A549 (cell line): ENCODE measurements around the gene HOXB9. TPM values are rescaled to one million over a fixed set of nuclear protein-coding genes. Genes with fewer than 3 reads are reported as not detected.

ENCODE experiments used
- ATAC-seq, 2 experiments: fragments of 200-7000 bp in 1 of 2; fragments of >200 bp in 1 of 2; cut with Nextera tagmentation in 1 of 2; cut with Tn5 transposase in 1 of 2; 3 replicates each; pipeline versions ENCODE4 v1.8.0 to v1.9.1; 2018 to 2020; ENCODE audit warnings: mild to moderate bottlenecking in 1 of 2, moderate library complexity in 1 of 2
- CTCF ChIA-PET: fragments of 300-600 bp; sonication (Branson Sonifier 250); formaldehyde crosslinking; extraction: SDS; loops from one replicate; lab custom pipeline; 2021; ENCODE audit warnings: antibody characterized with exemption, inconsistent platforms; lab: Yijun Ruan, JAX
- POLR2A ChIA-PET: fragments of 350-600 bp; formaldehyde crosslinking; extraction: SDS; loops from one replicate; lab custom pipeline; 2021; ENCODE audit warnings: antibody characterized with exemption, inconsistent platforms; lab: Yijun Ruan, JAX
- DNase-seq, 2 experiments: peaks; one replicate each; pipeline versions ENCODE4 v3.0.0 to v3.0.0-alpha.2; 2011 to 2016; ENCODE audit warnings: low read depth in 1 of 2, low spot score in 1 of 2
- FAIRE-seq: peaks from 2 replicates; lab custom pipeline; 2011; peaks lifted over from hg19 to GRCh38; lab: Jason Lieb, UNC
- H3K27ac ChIP-seq, 2 experiments: fragments of >200 bp; sonication (Bioruptor Twin); formaldehyde crosslinking; 3 replicates each; pipeline ENCODE4 v1.5.1; 2016 to 2017
- H3K4me1 ChIP-seq: fragments of >200 bp; sonication (Bioruptor Twin); formaldehyde crosslinking; 3 replicates; pipeline ENCODE4 v1.6.1; 2016
- H3K4me2 ChIP-seq: fragments of >200 bp; sonication (Bioruptor Twin); formaldehyde crosslinking; 3 replicates; pipeline ENCODE4 v1.6.1; 2016
- H3K4me3 ChIP-seq: fragments of >200 bp; sonication (Bioruptor Twin); formaldehyde crosslinking; 3 replicates; pipeline ENCODE4 v1.5.1; 2016
- H3K9me3 ChIP-seq: fragments of >200 bp; sonication (Bioruptor Twin); formaldehyde crosslinking; 3 replicates; pipeline ENCODE4 v1.6.1; 2016
- ATOH8 ChIP-seq: fragments of 250-450 bp; sonication (Bioruptor Pico); IDR thresholded peaks from 2 replicates; pipeline ENCODE4 v1.5.0; 2020; ENCODE audit warnings: low read depth, mild to moderate bottlenecking, moderate library complexity
- BCL3 ChIP-seq: fragments of >200 bp; sonication (Bioruptor Twin); formaldehyde crosslinking; IDR thresholded peaks from 3 replicates; pipeline ENCODE4 v1.6.1; 2016
- CEBPB ChIP-seq, 2 experiments: fragments of >200 bp in 1 of 2; sonication (Bioruptor Twin) in 1 of 2; formaldehyde crosslinking in 1 of 2; IDR thresholded peaks; 2 replicates each; pipeline ENCODE4 v1.6.1; 2012 to 2016
- CHD4 ChIP-seq: fragments of 200-600 bp; sonication (generic); IDR thresholded peaks from 2 replicates; pipeline ENCODE4 v1.6.1; 2016; ENCODE audit warnings: antibody characterized with exemption, mild to moderate bottlenecking, borderline replicate concordance
- FOSB ChIP-seq: fragments of 250-450 bp; sonication (Bioruptor Pico); IDR thresholded peaks from 2 replicates; pipeline ENCODE4 v1.5.0; 2020; ENCODE audit warnings: mild to moderate bottlenecking, moderate library complexity
- HDAC2 ChIP-seq: fragments of 200-600 bp; sonication (generic); IDR thresholded peaks from 2 replicates; pipeline ENCODE4 v1.6.1; 2016
- HES2 ChIP-seq: fragments of >200 bp; sonication (Bioruptor Twin); formaldehyde crosslinking; IDR thresholded peaks from 2 replicates; pipeline ENCODE4 v1.6.1; 2016
- HMGXB4 ChIP-seq: fragments of 250-450 bp; sonication (Bioruptor Pico); IDR thresholded peaks from 2 replicates; pipeline ENCODE4 v1.5.0; 2021; ENCODE audit warnings: mild to moderate bottlenecking, moderate library complexity, borderline replicate concordance
- JUN ChIP-seq, 2 experiments: fragments of >200 bp; sonication (Bioruptor Twin); formaldehyde crosslinking; IDR thresholded peaks; 2 replicates in 1 of 2; 3 replicates in 1 of 2; pipeline ENCODE4 v1.6.1; 2016 to 2017
- JUNB ChIP-seq: fragments of >200 bp; sonication (Bioruptor Twin); formaldehyde crosslinking; IDR thresholded peaks from 2 replicates; pipeline ENCODE4 v1.6.1; 2016
- KDM5A ChIP-seq: fragments of 200-600 bp; sonication (generic); IDR thresholded peaks from 2 replicates; pipeline ENCODE4 v1.6.1; 2016; ENCODE audit warnings: antibody characterized with exemption, mild to moderate bottlenecking
- MAFK ChIP-seq: fragments of 450-650 bp; IDR thresholded peaks from 2 replicates; pipeline ENCODE4 v1.6.1; 2014; ENCODE audit not compliant: partially characterized antibody
- MAZ ChIP-seq: fragments of 150-350 bp; IDR thresholded peaks from 2 replicates; pipeline ENCODE4 v1.6.1; 2014; ENCODE audit warnings: antibody characterized with exemption, low read depth, low read length, borderline replicate concordance
- NPAS2 ChIP-seq: fragments of 250-450 bp; sonication (Bioruptor Pico); IDR thresholded peaks from 2 replicates; pipeline ENCODE4 v1.8.0; 2022; ENCODE audit warnings: mild to moderate bottlenecking, moderate library complexity, borderline replicate concordance
- PHF8 ChIP-seq: fragments of 200-600 bp; sonication (generic); IDR thresholded peaks from 2 replicates; pipeline ENCODE4 v1.6.1; 2016; ENCODE audit warnings: low read depth, mild to moderate bottlenecking, antibody characterized with exemption, moderate library complexity, borderline replicate concordance
- POLR2AphosphoS2 ChIP-seq: conservative IDR thresholded peaks from 2 replicates; pipeline ENCODE4 v1.6.1; 2012; ENCODE audit warnings: low read length, improper control_type of control experiment, inconsistent platforms
- RARB ChIP-seq: fragments of 250-450 bp; sonication (Bioruptor Pico); IDR thresholded peaks from 2 replicates; pipeline ENCODE4 v1.8.0; 2021; ENCODE audit warnings: mild to moderate bottlenecking, moderate library complexity
- SREBF2 ChIP-seq: fragments of 450-650 bp; IDR thresholded peaks from 2 replicates; pipeline ENCODE4 v1.6.1; 2014; ENCODE audit warnings: mild to moderate bottlenecking, moderate library complexity
- WGBS: methylation state at CpG from one replicate; pipeline ENCODE4 v1.1.6; 2017; ENCODE audit errors: missing lambda C conversion rate; 5-methylcytosine and 5-hydroxymethylcytosine counted together
- polyA plus RNA-seq, 4 experiments: library from polyadenylated mRNA; depleted of rRNA in 3 of 4; stranded (reverse); fragments of >200 nt; fragmentation: RNase III in 1 of 4; extraction: RNeasy Plus Mini Kit Qiagen cat#74134 plus additional on column Dnase treatment in 1 of 4; gene quantifications; 2 replicates in 3 of 4; 3 replicates in 1 of 4; pipeline ENCODE4 v1.2.3, GENCODE V29; 2011 to 2017

HOXB9 gene
- polyA plus RNA-seq, 2 of the 4 experiments (the other 2 are of a cell fraction) = 5.6 to 24.6 TPM

GRCh38 chr17:48630925-48631692 is 5.0 kb upstream of the HOXB9 start:
- ATAC-seq = no peak
- no peak for FAIRE-seq
- DNase-seq = no peak
- CTCF ChIA-PET = interaction anchor here (1.0 to 2.3 kb wide), 8 partner anchors 8 to 248 kb away, joined by 3 to 19 read pairs (median 5); no protein-coding TSS in a partner anchor
- H3K4me3 ChIP-seq = no peak overlapping the region
- 81% methylated on average over 15 of the region's 15 CpGs for WGBS
- H3K4me2 ChIP-seq = no peak overlapping the region
- H3K4me1 ChIP-seq = peaks cover 19% of the 10 kb centered on the region
- POLR2A ChIA-PET = no interaction called here
- H3K9me3 ChIP-seq = no peaks in the 10 kb centered on the region
- H3K27ac ChIP-seq = no peak overlapping the region
- peak in 1 of 2 experiments; percentile 17; a peak in 1 of 4 replicates for TF ChIP-seq CEBPB (IDR thresholded peaks at IDR 0.05)
- TF ChIP-seq JUN (IDR thresholded peaks at IDR 0.05) = no peak

- Histone ChIP-seq H3K4me1 (peaks cover 15% of the 10 kb centered on the region; the same call in 2 of the 3 replicates), H3K4me3 (no peak overlapping the region), H3K27ac (no peak overlapping the region), H3K9me3 (no peaks in the 10 kb centered on the region), H3K4me2 (no peak overlapping the region)
- ChIA-PET CTCF (interaction anchor here (1.0 to 5.8 kb wide), 3 partner anchors 8 to 25 kb away, joined by 3 to 118 read pairs (median 14); no protein-coding TSS in a partner anchor), POLR2A (no interaction called here)
- ATAC-seq (no peak), DNase-seq (no peak), FAIRE-seq (no peak)
- WGBS = 84% methylated on average over 15 of the region's 15 CpGs
- TF ChIP-seq FOSB (CRISPR knock-in tag) (no peak), MAZ (no peak), HMGXB4 (CRISPR knock-in tag) (no peak)
Observed at GRCh38 chr17:48630009-48630924, 4.1 kb upstream of the HOXB9 start.

- Histone ChIP-seq H3K4me1 (peaks cover 18% of the 10 kb centered on the region; the same call in 2 of the 3 replicates), H3K4me2 (no peak overlapping the region), H3K9me3 (no peaks in the 10 kb centered on the region), H3K27ac (no peak overlapping the region), H3K4me3 (no peak overlapping the region)
- DNase-seq (no peak), ATAC-seq (no peak), FAIRE-seq (no peak)
- ChIA-PET CTCF (interaction anchor here (1.0 to 5.8 kb wide), 5 partner anchors 9 to 176 kb away, joined by 3 to 118 read pairs (median 3); no protein-coding TSS in a partner anchor), POLR2A (no interaction called here)
- TF ChIP-seq CHD4 (no peak), NPAS2 (CRISPR knock-in tag) (no peak), MAFK (no peak), PHF8 (no peak), ATOH8 (no peak), RARB (CRISPR knock-in tag) (no peak), MAZ (no peak), BCL3 (no peak), HDAC2 (no peak), JUNB (no peak), KDM5A (no peak), HES2 (no peak), FOSB (CRISPR knock-in tag) (no peak), SREBF2 (no peak), POLR2AphosphoS2 (no peak)
- 90% methylated on average over 5 of the region's 5 CpGs for WGBS
Observed at GRCh38 chr17:48629411-48629759, 3.2 kb upstream of the HOXB9 start.
